Pancreas (tissue), 10 donors: ENCODE measurements around the gene KRTAP12-4. TPM values are rescaled to one million over a fixed set of nuclear protein-coding genes. Genes with fewer than 3 reads are reported as not detected.
"Not testable (repeated sequence)": the region's sequence is repeated elsewhere in the genome, so short reads cannot be mapped to it uniquely, and the experiment has no call there.

Experiments used
- ATAC-seq, 4 donors: fragments of 200-7000 bp; cut with Tn5 transposase; one replicate each; pipeline versions ENCODE4 v1.8.0 to v1.9.1; 2020; ENCODE audit warnings: mild to moderate bottlenecking in 4 of 4, moderate library complexity in 4 of 4
- DNase-seq, 6 donors: peaks; one replicate each; pipeline ENCODE4 v3.0.0-alpha.2; 2020
- FAIRE-seq: peaks from 2 replicates; lab custom pipeline; 2012; peaks lifted over from hg19 to GRCh38; lab: Jason Lieb, UNC
- H3K27ac ChIP-seq, 4 donors: fragments of 200-600 bp; sonication (generic); 1 replicate in 3 of 4; 2 replicates in 1 of 4; pipeline versions ENCODE4 v1.5.0 to v1.8.0; 2020
- H3K27me3 ChIP-seq, 4 donors: fragments of 200-600 bp; one replicate each; pipeline ENCODE4 v1.8.0; 2021
- H3K36me3 ChIP-seq, 3 donors: fragments of 200-600 bp; sonication (generic) in 1 of 3; one replicate each; pipeline versions ENCODE4 v1.5.0 to v1.8.0; 2020 to 2021
- H3K4me1 ChIP-seq, 3 donors: fragments of 200-600 bp; one replicate each; pipeline ENCODE4 v1.8.0; 2021
- H3K4me3 ChIP-seq, 4 donors: fragments of 200-600 bp; sonication (generic) in 2 of 4; one replicate each; pipeline versions ENCODE4 v1.5.0 to v1.8.0; 2020 to 2021
- H3K9me3 ChIP-seq, 4 donors: fragments of 200-600 bp; one replicate each; pipeline ENCODE4 v1.8.0; 2021
- CTCF ChIP-seq, 4 donors: fragments of 200-600 bp; sonication (generic) in 3 of 4; IDR thresholded peaks; one replicate each; pipeline versions ENCODE4 v1.5.0 to v1.8.0; 2021; ENCODE audit warnings: antibody characterized with exemption in 4 of 4
- WGBS, 2 donors: extraction: QIAGEN DNeasy Blood & Tissue Kit; methylation state at CpG; one replicate each; pipeline ENCODE4 v1.1.7; 2013; 5-methylcytosine and 5-hydroxymethylcytosine counted together
- intact Hi-C, 3 donors: fragments of 100-400 bp; cut with DNase I; formaldehyde crosslinking; loops; one replicate each; pipeline versions ENCODE4 v1.11.1 to v1.14.2; 2022
- polyA plus RNA-seq, 2 donors: library from polyadenylated mRNA; stranded (reverse); fragments of 200-250 nt; gene quantifications; one replicate each; pipeline ENCODE4 v1.2.3, GENCODE V29; 2013
- total RNA-seq, 6 donors: library from RNA; stranded (reverse); fragmentation: NEBNext Ultra II Directional in 4 of 6; extraction: Animal tissue kit (Norgen Biotek cat#: 25700) in 4 of 6; gene quantifications; one replicate each; pipeline versions ENCODE4 v1.2.1 to v1.2.4, GENCODE V29; 2021 to 2023
- donor health status: healthy with polysubstance abuse.
- donor health status: DM: no; HTN: no; CAD: no; lungs with moderate emphysema.
- donor health status: DM: no; HTN: no; CAD: no.
- donor health status: control.
- donor health status: control.
- donor health status: Bipolar disorder and iron deficiency.
- donor health status: DM: yes; HTN: yes; CAD: no.
- donor health status: DM: no; HTN: no; CAD: no.
- donor health status: DM: no; HTN: no; CAD: no.
- donor health status: DM: yes; HTN: yes; CAD: no.

KRTAP12-4 gene
- total and polyA plus RNA-seq, 8 donors, result not detected

GRCh38 chr21:44686843-44687561, 32.5 kb upstream of the KRTAP12-4 start:
- no peaks in the 10 kb centered on the region for H3K9me3 ChIP-seq
- intact Hi-C loops, result no loop called here
- peaks cover 0 to 7% (median 0%) of the 10 kb centered on the region in 4 donors for H3K27me3 ChIP-seq
- H3K36me3 ChIP-seq, result no peaks in the 10 kb centered on the region
- no peak for ATAC-seq
- DNase-seq, result no peak
- 43 to 55% methylated on average over 24 to 25 of the region's 25 CpGs for WGBS, 2 donors
- TF ChIP-seq CTCF (IDR thresholded peaks at IDR 0.05), result no peak
- FAIRE-seq, result no peak
- H3K4me3 ChIP-seq, result no peak overlapping the region
- H3K4me1 ChIP-seq, result no peaks in the 10 kb centered on the region
- no peak overlapping the region for H3K27ac ChIP-seq

DNA sequence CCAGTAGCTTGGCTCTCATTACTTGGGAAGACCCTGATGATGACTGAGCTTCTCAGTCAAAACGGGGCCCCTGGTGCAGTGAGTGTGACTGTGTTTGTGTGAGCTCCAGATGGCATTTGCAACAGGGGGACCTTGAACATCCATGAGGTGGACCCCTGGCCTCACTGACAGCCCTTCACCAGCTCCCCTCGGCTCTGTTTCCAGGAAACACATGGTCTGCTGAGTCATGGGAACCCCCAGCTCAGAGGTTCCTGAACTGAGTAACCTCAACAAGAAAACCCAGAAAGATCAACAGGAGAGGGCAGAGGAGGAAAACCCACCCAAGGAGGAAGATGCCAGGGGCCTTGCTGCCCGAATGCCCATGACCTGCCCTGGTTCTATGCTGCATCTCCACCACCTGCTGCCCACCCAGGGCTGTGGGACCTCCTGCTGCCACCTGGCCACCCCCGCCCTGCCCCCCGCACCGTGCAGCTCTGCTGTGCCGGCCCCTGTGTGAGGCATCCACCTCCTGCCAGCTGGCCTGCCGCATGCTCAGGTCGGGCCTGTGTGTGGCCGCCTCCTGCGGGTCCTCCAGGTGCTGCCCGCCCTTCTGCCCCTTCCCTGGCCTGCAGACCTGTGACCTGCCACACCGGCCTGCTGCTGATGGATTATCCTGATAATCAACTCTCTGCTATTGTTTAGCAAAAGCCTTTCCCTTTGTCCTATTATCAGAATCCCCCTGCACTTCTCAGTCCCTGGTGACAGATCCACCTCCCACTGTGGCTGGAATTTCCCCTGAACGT, 31.7 kb upstream of the KRTAP12-4 start:
- Histone ChIP-seq H3K27ac (no peak overlapping the region), H3K27me3 (peaks cover 0 to 7% (median 0%) of the 10 kb centered on the region in 4 donors), H3K4me3 (no peak overlapping the region), H3K36me3 (no peaks in the 10 kb centered on the region), H3K4me1 (no peaks in the 10 kb centered on the region), H3K9me3 (no peaks in the 10 kb centered on the region)
- TF ChIP-seq CTCF (IDR thresholded peaks at IDR 0.05), result no peak
- FAIRE-seq (no peak), ATAC-seq (no peak), DNase-seq (no peak)
- 23 to 27% methylated on average over 14 of the region's 14 CpGs for WGBS, 2 donors
- intact Hi-C loops, result no loop called here

DNA sequence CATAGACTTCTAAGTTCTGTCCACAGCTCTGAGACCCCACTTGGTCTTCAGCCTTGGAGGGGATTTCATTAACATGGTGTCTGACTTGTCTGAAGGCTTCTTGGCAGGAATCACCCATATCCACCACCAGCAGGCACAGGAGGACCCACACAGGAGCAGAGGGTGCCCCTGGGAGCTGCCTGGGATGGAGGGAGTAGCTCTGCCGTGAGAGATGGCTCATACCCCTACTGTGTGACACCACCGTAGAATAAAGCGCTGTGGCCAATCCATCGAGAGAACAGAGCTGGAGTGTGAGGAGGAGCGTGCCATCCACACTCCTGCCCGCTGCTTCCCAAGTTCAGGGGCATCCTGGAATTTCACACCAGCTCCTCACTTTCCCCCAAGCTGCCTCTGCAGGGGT, 30.6 kb upstream of the KRTAP12-4 start:
- H3K27me3 ChIP-seq, FAIRE-seq, DNase-seq, ATAC-seq, H3K4me1 ChIP-seq, H3K9me3 ChIP-seq, H3K36me3 ChIP-seq, H3K27ac ChIP-seq, intact Hi-C loops, H3K4me3 ChIP-seq: not testable (repeated sequence)
- WGBS, 2 donors, result 54 to 83% methylated on average over 6 of the region's 6 CpGs

DNA sequence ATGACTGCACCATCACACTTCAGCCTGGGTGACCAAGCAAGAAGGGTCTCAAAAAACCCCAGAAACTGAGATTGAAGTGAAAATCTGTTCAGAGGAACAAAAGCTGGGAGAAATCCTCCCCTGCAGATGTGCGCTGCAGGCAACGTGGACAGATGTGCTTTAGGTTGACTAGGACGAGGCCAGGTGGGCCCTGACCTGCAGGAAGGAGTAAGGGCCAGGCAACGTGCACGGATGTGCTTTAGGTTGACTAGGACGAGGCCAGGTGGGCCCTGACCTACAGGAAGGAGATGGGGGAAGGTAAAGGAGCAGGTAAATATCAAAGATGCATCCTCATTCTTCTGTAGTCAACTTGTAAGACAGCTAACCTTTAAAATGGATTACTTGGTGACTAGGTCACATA, 30.0 kb upstream of the KRTAP12-4 start:
- intact Hi-C loops, result no loop called here
- FAIRE-seq, result no peak
- peaks cover 0 to 7% (median 0%) of the 10 kb centered on the region in 4 donors for H3K27me3 ChIP-seq
- ATAC-seq, result no peak
- no peak overlapping the region for H3K4me3 ChIP-seq
- no peak for TF ChIP-seq CTCF (IDR thresholded peaks at IDR 0.05)
- 44 to 61% methylated on average over 6 of the region's 6 CpGs for WGBS, 2 donors
- no peak for DNase-seq
- H3K4me1 ChIP-seq, result no peaks in the 10 kb centered on the region
- no peak overlapping the region for H3K27ac ChIP-seq
- no peaks in the 10 kb centered on the region for H3K36me3 ChIP-seq
- no peaks in the 10 kb centered on the region for H3K9me3 ChIP-seq

GRCh38 chr21:44684077-44684476, 29.6 kb upstream of the KRTAP12-4 start:
- intact Hi-C loops, result no loop called here
- no peak for TF ChIP-seq CTCF (IDR thresholded peaks at IDR 0.05)
- 52 to 67% methylated on average over 7 of the region's 7 CpGs for WGBS, 2 donors
- Histone ChIP-seq H3K4me1 (no peaks in the 10 kb centered on the region), H3K36me3 (no peaks in the 10 kb centered on the region), H3K9me3 (no peaks in the 10 kb centered on the region), H3K27ac (no peak overlapping the region), H3K27me3 (peaks cover 0 to 7% (median 0%) of the 10 kb centered on the region in 4 donors), H3K4me3 (no peak overlapping the region)
- DNase-seq (no peak), ATAC-seq (no peak), FAIRE-seq (no peak)
